HG03342 (cell line): Measurements from ENCODE around the gene C10orf143.
"Not testable (repeated sequence)": the region's sequence is repeated elsewhere in the genome, so short reads cannot be mapped to it uniquely, and the experiment has no call there.

Experiments
- ATAC-seq: cut with Tn5 transposase; IDR thresholded peaks from one replicate; pipeline ENCODE4 v1.9.1; 2021; ENCODE audit warnings: mild to moderate bottlenecking, moderate library complexity; ENCODE audit not compliant: unreplicated experiment

The C10orf143 gene

GRCh38 chr10:130110246-130111112 is at the start of gene C10orf143:
Gene C10orf143, minus strand, starts transcription at chr10:130110830. Its CDS starts 58 bp downstream, at chr10:130110772.
- ATAC-seq, result peak; percentile 81

DNA sequence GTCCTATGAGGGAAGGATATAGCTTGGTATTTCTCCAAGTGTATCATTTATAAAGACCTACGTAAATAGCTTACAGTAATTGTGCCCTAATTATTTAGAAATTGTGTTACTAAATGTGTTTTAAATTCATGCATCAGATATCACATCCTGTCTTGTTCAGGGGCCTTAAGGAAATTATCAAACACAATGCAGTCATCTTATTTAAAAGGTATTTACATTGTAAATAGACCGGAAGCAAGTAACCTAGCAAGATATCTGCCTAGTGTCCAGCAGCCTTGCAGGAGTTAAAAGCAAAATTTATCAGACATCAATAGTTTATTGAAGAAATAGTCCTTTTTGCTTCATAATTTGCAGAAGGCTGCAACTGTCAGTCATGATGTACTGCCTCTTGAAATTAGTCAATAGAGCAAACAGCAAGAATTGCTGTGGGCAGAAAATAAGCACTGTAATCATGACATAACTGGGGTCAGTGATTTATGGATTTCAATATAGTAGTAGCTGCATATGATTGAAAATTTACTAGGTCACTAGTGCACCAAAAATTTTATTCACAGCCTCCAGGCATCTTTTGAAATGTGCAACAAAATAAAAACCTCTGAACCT is 48.7 kb upstream of the C10orf143 start:
- no peak for ATAC-seq

DNA sequence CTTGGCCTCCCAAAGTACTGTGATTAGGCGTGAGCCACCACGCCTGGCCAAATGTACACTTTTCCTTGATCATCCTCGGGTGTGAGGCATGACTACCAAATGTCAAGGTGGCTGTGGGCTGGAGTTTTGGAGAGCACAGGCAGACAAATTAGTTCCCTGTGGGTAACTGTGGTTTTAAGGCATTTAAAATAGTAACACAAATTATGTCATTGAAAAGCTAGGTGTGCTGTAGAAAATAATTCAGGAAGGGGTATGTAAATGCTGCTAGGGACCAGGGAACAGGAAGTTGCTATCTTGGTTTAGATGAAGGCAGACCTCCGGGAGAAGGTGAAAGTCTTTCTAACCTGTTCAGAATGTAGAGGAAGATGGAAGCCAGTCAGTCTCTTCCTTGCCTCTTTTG is 35.4 kb upstream of the C10orf143 start:
- ATAC-seq, result no peak

DNA sequence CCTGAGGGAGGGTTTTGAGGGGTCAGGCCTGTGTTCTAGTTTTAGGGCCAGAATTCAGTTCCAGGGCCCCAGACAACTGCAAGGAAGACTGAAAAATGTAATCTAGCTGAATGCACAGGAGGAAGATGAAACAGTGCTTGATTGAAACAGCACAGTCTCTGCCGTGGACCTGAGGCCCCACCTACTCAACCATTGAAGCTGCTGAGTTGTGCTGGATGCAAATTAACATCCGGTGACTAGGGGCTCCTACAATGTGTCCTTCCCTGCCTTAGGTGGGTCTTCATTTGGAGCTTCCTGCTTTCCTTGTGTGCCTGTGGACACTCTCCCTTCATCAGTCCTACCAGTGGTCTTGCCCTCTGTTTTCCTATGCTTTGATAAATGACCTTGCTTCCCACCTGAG is 31.2 kb upstream of the C10orf143 start:
- ATAC-seq, result peak; percentile 85

DNA sequence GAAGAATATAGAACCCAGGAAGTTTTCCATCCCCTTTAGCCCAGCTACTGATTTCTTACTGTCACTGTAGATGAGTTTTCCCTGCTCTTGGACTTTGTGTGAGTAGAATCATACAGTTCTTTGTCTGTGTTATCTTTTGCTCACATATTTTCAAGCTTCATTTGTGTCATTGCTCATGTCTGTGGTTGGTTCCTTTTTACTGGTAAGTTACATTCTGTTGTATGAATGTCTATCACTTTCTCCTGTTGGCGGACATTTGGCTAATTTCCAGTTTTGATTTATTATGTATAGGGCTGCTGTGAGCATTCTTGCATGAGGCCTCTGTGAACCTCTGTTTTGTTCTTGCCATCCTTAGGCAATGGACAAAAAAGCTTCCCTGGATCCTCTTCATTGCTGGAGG is 30.8 kb upstream of the C10orf143 start:
- peak; percentile 12 for ATAC-seq

DNA sequence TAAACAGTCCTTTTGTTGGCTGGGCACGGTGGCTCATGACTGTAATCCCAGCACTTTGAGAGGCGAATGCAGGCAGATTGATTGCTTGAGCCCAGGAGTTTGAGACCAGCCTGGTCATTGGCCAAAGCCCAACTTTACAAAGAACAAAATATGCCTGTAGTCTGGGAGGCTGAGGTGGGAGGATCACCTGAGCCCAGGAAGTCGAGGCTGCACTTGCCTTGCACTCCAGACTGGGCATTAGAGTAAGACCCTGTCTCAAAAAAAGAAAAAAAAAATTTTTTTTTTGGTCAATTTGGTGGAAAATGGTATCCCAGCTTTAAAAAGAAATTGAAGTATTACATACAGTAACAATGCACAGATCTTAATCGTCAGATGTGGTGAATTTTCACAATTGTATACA is 30.4 kb upstream of the C10orf143 start:
- no peak for ATAC-seq

- peak; percentile 23 for ATAC-seq
These were observed 29.8 kb upstream of the C10orf143 start for GRCh38 chr10:130140425-130140824.

DNA sequence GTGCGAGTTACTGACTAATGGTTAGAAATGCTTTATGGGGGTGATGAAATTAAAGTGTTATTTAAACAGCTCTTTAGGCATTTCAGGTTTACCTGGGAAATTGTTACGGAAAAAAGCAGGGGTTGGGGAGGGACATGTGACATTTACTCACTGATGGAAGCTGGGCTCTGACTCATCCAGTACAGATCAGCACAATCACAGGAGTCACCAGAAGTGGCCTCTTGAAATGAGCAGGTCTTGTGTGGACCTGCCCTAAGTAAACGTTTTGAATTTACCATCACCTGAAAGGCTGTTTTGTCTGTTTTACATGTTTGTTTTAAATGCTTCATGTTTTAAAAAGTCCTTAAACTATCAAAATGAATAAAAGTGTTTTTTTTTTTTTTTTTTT is 27.8 kb upstream of the C10orf143 start:
- no peak for ATAC-seq

DNA sequence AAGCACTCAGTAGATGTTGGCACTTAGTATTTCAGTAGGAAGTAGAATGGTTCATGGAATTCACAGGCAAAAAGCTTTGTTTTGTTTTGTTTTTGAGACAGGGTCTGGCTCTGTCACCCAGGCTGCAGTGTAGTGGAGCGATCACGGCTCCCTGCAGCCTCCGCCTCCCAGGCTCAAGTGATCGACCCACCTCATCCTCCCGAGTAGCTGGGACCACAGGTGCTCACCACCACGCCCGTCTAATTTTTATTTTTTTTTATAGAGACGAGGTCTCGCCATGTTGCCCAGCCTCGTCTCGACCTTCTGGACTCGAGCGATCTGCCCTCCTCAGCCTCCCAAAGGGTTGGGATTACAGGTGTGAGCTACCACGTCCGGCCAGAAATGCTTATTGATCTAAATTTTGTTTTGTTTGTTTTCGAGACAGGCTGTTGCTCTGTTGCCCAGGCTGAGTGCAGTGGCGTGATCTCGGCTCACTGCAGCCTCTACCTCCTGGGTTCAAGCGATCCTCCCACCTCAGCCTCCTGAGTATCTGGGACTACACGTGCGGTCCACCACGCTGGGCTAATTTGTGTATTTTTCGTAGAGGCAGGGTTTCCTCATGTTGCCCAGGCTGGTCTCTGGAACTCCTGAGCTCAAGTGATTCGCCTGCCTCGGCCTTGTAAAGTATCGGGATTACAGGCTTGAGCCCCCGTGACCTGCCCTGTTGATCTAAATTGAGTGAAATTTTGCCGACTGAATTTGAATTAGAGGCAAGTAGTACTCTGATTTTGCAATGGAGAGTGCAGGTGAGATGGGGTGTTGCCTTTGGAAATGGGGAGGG is 27.2 kb upstream of the C10orf143 start:
- ATAC-seq, result no peak

- ATAC-seq, result no peak
These were observed 26.4 kb upstream of the C10orf143 start for GRCh38 chr10:130137090-130137448.

- peak; percentile 77 for ATAC-seq
These were observed 25.8 kb upstream of the C10orf143 start, which contains the start of gene GLRX3 for GRCh38 chr10:130136226-130137089. Gene GLRX3, plus strand, starts transcription at chr10:130136391. Its CDS starts 30 bp downstream, at chr10:130136421.

DNA sequence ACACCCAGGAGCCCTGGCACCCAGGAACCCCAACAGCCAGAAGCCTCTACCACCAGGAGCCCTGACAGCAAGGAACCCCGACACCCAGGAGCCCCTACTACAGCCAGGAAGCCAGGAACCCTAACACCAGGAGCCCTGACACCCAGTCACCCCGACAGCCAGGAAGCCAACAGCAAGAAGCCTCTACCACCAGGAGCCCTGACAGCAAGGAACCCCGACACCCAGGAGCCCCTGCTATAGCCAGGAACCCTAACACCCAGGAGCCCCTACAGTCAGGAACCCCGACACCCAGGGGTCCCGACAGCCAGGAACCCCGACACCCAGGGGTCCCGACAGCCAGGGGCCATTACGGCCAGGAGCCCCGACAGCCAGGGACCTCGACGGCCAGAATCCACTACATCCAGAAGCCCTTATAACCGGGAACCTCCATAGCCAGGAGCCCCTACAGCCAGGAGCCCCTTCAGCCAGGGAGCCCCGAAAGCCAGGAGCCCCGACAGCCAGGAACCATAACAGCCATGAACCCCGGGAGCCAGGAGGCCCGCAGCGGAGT is 25.1 kb upstream of the C10orf143 start:
- ATAC-seq, result no peak

DNA sequence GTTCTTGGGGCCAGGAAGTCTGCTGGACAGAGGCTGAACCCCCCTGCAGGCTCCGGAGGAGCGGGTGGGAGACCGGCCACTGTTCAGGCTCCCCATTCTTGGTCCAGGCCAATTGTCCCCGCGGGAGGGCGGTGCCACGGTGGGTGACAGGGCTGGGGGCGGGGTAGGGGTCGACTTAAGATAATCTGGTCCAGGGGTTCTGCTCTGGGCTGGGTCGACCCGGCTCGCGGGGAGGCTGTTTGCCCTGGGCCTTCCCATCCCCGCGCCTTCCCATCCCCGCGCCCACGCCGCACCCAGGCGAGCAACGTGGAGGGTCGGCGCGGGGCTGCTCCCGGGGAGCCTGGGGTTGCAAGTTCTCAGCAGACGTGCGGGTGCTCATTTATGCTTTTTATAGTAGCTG is 18.3 kb upstream of the C10orf143 start:
- no peak for ATAC-seq

GRCh38 chr10:130128062-130128781 is 17.6 kb upstream of the C10orf143 start:
- ATAC-seq, result no peak

DNA sequence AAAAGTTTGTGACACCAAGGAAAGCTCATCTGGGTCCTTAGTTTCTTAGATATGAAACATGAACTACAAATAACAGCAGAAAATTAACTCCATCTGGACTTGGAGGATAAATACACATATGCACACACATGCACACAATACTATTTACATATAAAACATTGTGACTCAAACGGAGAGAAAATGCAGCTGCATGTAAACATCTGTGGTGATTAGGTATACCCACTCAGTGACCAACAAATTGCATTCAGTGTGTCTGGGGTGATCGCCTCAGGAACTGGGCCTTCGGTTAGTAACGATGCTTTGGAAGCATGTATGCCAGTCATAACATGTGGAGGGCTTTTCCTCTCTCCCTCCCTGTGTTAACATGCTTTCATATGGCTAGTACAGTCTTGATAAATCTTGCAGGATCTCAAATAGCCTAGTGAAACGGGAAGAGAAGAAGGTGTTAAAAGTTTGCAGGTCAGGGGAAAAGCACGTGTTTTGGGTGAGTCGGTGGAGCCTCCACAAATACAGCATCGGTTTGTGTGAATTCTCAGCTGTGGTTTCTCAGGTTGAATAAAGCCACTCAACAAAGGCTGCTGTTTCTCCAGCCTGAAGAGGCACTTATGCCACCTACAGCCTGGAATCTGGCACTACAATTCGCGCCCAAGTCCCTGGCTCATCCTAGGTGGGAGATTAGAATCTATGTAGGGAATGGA is 16.9 kb upstream of the C10orf143 start:
- ATAC-seq, result peak; percentile 95

GRCh38 chr10:130121486-130122079 is 11.0 kb upstream of the C10orf143 start:
- ATAC-seq, result no peak

- not testable (repeated sequence) for ATAC-seq
These were observed 6.9 kb upstream of the C10orf143 start for GRCh38 chr10:130117535-130117934.

DNA sequence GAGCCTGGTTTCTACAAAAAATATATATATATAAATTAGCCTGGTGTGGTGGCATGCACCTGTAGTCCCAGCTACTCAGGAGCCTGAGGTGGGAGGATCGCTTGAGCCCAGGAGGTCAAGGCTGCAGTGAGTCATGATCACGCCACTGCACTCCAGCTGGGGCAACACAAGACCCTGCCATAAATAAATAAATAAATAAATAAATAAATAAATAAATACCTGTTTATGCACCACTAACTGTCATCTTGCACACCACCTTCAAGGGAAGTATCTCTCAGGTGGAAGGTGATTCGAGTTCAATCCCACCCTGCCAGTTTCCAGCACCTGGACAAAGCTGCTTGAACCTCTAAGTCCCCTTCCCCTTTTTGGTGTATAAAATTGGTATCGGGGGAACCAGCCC is 6.3 kb upstream of the C10orf143 start:
- not testable (repeated sequence) for ATAC-seq

GRCh38 chr10:130112821-130113220 is 2.2 kb upstream of the C10orf143 start:
- no peak for ATAC-seq
